ENCODE measurements around the gene RAP1GDS1. TPM values are rescaled to one million over a fixed set of nuclear protein-coding genes. Genes with fewer than 3 reads are reported as not detected.
A peak's percentile ranks its signal among the peaks of the same experiment; 100 is the strongest.

RAP1GDS1 gene
- total and polyA plus RNA-seq, 2 of the 13 experiments (the other 11 are each of a cell fraction or from before 2014, with no cell fraction given) = 19.3 to 42.5 TPM

GRCh38 chr4:98260047-98260578 is 1.1 kb upstream of the RAP1GDS1 start (continued):
- TF ChIP-seq, protein P1, sequence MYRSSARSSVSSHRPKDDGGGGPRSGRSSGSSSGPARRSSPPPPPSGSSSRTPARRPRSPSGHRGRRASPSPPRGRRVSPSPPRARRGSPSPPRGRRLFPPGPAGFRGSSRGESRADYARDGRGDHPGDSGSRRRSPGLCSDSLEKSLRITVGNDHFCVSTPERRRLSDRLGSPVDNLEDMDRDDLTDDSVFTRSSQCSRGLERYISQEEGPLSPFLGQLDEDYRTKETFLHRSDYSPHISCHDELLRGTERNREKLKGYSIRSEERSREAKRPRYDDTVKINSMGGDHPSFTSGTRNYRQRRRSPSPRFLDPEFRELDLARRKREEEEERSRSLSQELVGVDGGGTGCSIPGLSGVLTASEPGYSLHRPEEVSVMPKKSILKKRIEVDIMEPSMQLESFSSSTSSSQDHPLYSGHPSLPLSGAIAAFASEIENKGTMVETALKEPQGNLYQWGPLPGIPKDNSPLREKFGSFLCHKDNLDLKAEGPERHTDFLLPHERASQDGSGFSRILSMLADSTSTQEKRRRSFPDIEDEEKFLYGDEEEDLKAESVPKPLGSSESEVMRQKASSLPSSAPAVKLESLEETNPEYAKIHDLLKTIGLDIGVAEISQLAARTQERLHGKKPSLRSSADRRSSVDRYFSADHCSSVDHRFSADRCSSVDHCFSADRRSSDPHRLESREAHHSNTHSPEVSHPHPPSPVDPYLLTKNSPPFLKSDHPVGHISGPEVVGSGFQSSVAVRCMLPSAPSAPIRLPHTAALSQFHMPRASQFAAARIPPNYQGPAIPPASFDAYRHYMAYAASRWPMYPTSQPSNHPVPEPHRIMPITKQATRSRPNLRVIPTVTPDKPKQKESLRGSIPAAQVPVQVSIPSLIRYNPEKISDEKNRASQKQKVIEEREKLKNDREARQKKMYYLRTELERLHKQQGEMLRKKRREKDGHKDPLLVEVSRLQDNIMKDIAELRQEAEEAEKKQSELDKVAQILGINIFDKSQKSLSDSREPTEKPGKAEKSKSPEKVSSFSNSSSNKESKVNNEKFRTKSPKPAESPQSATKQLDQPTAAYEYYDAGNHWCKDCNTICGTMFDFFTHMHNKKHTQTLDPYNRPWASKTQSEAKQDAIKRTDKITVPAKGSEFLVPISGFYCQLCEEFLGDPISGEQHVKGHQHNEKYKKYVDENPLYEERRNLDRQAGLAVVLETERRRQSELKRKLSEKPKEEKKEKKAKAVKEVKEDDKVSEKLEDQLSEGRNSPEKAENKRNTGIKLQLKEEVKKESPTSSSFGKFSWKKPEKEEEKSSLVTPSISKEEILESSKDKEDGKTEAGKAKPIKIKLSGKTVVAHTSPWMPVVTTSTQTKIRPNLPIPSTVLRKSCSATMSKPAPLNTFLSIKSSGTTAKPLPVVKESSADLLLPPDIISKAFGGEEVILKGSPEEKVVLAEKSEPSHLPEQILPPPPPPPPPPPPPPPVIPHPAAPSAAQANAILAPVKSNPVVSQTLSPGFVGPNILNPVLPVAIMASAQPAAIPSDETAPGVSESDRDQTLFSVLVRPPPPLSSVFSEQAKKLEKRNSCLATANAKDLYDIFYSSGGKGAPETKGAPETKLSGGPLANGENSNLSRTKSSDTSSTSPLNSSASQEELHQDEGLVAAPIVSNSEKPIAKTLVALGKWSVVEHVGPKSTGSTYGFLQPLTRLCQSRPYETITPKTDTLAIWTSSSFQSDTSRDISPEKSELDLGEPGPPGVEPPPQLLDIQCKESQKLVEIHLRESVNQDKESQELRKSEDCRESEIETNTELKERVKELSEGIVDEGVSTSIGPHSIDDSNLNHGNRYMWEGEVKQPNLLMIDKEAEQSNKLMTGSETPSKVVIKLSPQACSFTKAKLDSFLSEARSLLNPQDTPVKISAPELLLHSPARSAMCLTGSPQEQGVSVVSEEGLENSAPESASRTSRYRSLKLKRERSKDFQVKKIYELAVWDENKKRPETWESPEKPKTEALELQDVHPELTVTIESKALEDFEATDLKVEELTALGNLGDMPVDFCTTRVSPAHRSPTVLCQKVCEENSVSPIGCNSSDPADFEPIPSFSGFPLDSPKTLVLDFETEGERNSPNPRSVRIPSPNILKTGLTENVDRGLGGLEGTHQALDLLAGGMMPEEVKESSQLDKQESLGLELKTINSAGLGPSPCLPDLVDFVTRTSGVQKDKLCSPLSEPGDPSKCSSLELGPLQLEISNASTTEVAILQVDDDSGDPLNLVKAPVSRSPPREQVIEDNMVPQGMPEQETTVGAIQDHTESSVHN (CRISPR knock-in tag; IDR thresholded peaks at IDR 0.05) = no peak
- no peak for TF ChIP-seq THYN1 (CRISPR knock-in tag; IDR thresholded peaks at IDR 0.05; ENCODE audit: borderline replicate concordance, low read depth)
- TF ChIP-seq, protein P2, sequence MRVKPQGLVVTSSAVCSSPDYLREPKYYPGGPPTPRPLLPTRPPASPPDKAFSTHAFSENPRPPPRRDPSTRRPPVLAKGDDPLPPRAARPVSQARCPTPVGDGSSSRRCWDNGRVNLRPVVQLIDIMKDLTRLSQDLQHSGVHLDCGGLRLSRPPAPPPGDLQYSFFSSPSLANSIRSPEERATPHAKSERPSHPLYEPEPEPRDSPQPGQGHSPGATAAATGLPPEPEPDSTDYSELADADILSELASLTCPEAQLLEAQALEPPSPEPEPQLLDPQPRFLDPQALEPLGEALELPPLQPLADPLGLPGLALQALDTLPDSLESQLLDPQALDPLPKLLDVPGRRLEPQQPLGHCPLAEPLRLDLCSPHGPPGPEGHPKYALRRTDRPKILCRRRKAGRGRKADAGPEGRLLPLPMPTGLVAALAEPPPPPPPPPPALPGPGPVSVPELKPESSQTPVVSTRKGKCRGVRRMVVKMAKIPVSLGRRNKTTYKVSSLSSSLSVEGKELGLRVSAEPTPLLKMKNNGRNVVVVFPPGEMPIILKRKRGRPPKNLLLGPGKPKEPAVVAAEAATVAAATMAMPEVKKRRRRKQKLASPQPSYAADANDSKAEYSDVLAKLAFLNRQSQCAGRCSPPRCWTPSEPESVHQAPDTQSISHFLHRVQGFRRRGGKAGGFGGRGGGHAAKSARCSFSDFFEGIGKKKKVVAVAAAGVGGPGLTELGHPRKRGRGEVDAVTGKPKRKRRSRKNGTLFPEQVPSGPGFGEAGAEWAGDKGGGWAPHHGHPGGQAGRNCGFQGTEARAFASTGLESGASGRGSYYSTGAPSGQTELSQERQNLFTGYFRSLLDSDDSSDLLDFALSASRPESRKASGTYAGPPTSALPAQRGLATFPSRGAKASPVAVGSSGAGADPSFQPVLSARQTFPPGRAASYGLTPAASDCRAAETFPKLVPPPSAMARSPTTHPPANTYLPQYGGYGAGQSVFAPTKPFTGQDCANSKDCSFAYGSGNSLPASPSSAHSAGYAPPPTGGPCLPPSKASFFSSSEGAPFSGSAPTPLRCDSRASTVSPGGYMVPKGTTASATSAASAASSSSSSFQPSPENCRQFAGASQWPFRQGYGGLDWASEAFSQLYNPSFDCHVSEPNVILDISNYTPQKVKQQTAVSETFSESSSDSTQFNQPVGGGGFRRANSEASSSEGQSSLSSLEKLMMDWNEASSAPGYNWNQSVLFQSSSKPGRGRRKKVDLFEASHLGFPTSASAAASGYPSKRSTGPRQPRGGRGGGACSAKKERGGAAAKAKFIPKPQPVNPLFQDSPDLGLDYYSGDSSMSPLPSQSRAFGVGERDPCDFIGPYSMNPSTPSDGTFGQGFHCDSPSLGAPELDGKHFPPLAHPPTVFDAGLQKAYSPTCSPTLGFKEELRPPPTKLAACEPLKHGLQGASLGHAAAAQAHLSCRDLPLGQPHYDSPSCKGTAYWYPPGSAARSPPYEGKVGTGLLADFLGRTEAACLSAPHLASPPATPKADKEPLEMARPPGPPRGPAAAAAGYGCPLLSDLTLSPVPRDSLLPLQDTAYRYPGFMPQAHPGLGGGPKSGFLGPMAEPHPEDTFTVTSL (CRISPR knock-in tag; IDR thresholded peaks at IDR 0.05; ENCODE audit: borderline replicate concordance) = no peak
- TF ChIP-seq PCBP2 (optimal IDR thresholded peaks at IDR 0.05; ENCODE audit: low read depth, low read length, poor library complexity, severe bottlenecking) = no peak
- TF ChIP-seq ZNF180 (CRISPR knock-in tag; IDR thresholded peaks at IDR 0.05; ENCODE audit: borderline replicate concordance, low read depth) = 0 out of 2 replicates have a peak, but pooled peaks have one; percentile 30
- TF ChIP-seq SOX6 (IDR thresholded peaks at IDR 0.05) = no peak
- TF ChIP-seq SOX6 (CRISPR knock-in tag; IDR thresholded peaks at IDR 0.05) = no peak
- TF ChIP-seq ZNF230 (CRISPR knock-in tag; IDR thresholded peaks at IDR 0.05) = no peak
- no peak for TF ChIP-seq ZFP62 (CRISPR knock-in tag; IDR thresholded peaks at IDR 0.05)
- no peak for TF ChIP-seq ZBTB20 (CRISPR knock-in tag; IDR thresholded peaks at IDR 0.05; ENCODE audit: borderline replicate concordance, low read depth)
- no peak for TF ChIP-seq TEF (CRISPR knock-in tag; IDR thresholded peaks at IDR 0.05)
- no peak for TF ChIP-seq ZNF496 (CRISPR knock-in tag; IDR thresholded peaks at IDR 0.05; ENCODE audit: insufficient replicate concordance)
- no peak for TF ChIP-seq SSRP1 (CRISPR knock-in tag; IDR thresholded peaks at IDR 0.05)
- no peak for TF ChIP-seq ZNF740 (CRISPR knock-in tag; IDR thresholded peaks at IDR 0.05)
- TF ChIP-seq ZSCAN21 (CRISPR knock-in tag; IDR thresholded peaks at IDR 0.05; ENCODE audit: borderline replicate concordance) = no peak

Measured in HepG2 (cell line).